Osteoblast (primary cell): ENCODE measurements around the gene MAMDC4. TPM values are rescaled to one million over a fixed set of nuclear protein-coding genes. Genes with fewer than 3 reads are reported as not detected.

ENCODE experiments used
- DNase-seq: peaks from one replicate; pipeline ENCODE4 v3.0.0; 2011; ENCODE audit warnings: low spot score, mixed read lengths; ENCODE audit not compliant: insufficient read length; ENCODE audit errors: missing footprints
- H2AFZ ChIP-seq: 2 replicates; pipeline ENCODE4 v1.6.0; 2011; ENCODE audit warnings: mild to moderate bottlenecking, low read length
- H3K27ac ChIP-seq: 2 replicates; pipeline ENCODE4 v1.5.1; 2011; ENCODE audit warnings: mild to moderate bottlenecking, low read depth, low read length, moderate library complexity
- H3K27me3 ChIP-seq: 2 replicates; pipeline ENCODE4 v1.6.0; 2012; ENCODE audit warnings: mild to moderate bottlenecking, control low read depth, inconsistent platforms, low read length, moderate library complexity; ENCODE audit not compliant: insufficient read depth
- H3K36me3 ChIP-seq: 2 replicates; pipeline ENCODE4 v1.5.1; 2011; ENCODE audit warnings: mild to moderate bottlenecking, low read length, control low read depth, moderate library complexity; ENCODE audit not compliant: insufficient read depth
- H3K4me1 ChIP-seq: 2 replicates; pipeline ENCODE4 v1.5.1; 2011; ENCODE audit warnings: mild to moderate bottlenecking, low read length, control low read depth, moderate library complexity; ENCODE audit not compliant: insufficient read depth
- H3K4me2 ChIP-seq: 2 replicates; pipeline ENCODE4 v1.6.0; 2011; ENCODE audit warnings: mild to moderate bottlenecking, low read length; ENCODE audit not compliant: insufficient read depth
- H3K4me3 ChIP-seq: fragments of 200-600 bp; sonication (generic); 3 replicates; pipeline ENCODE4 v1.5.1; 2012; ENCODE audit warnings: mild to moderate bottlenecking, low read length, inconsistent platforms; ENCODE audit not compliant: insufficient read depth
- H3K79me2 ChIP-seq: 2 replicates; pipeline ENCODE4 v1.6.0; 2012; ENCODE audit warnings: mild to moderate bottlenecking, low read length, control low read depth, inconsistent platforms; ENCODE audit not compliant: insufficient read depth
- H3K9me3 ChIP-seq: 2 replicates; pipeline ENCODE4 v1.5.1; 2011; ENCODE audit warnings: low read depth, low read length, control low read depth
- H4K20me1 ChIP-seq: 2 replicates; pipeline ENCODE4 v1.6.0; 2012; ENCODE audit warnings: mild to moderate bottlenecking, low read length, control low read depth; ENCODE audit not compliant: insufficient read depth
- CTCF ChIP-seq: IDR thresholded peaks from 2 replicates; pipeline ENCODE4 v1.5.1; 2011; ENCODE audit warnings: mild to moderate bottlenecking, low read depth, low read length, moderate library complexity; ENCODE audit errors: extremely low read depth
- total RNA-seq: library from RNA; depleted of rRNA; stranded (reverse); fragments of >200 nt; gene quantifications from 2 replicates; pipeline ENCODE4 v1.2.3, GENCODE V29; 2012

Gene MAMDC4
- total RNA-seq, 1 donor: 1.4 TPM

- no peak overlapping the region for H2AFZ ChIP-seq
- H3K27ac ChIP-seq: no peak overlapping the region
- no peaks in the 10 kb centered on the region for H3K9me3 ChIP-seq
- H4K20me1 ChIP-seq: peaks cover 8% of the 10 kb centered on the region
- peaks cover 13% of the 10 kb centered on the region for H3K4me1 ChIP-seq
- peaks cover 7% of the 10 kb centered on the region for H3K79me2 ChIP-seq
- TF ChIP-seq CTCF: no peak
- peaks cover 15% of the 10 kb centered on the region for H3K36me3 ChIP-seq
- no peak overlapping the region for H3K4me3 ChIP-seq
- peak overlapping the region; percentile 96 for H3K4me2 ChIP-seq
- peaks cover 5% of the 10 kb centered on the region for H3K27me3 ChIP-seq
- no peak for DNase-seq
These were observed 1.0 kb upstream of the MAMDC4 start for GRCh38 chr9:136850866-136851775.

- no peak overlapping the region for H3K27ac ChIP-seq
- peak; percentile 75 for DNase-seq
- H3K4me2 ChIP-seq: no peak overlapping the region
- no peak overlapping the region for H3K4me3 ChIP-seq
- no peak for TF ChIP-seq CTCF
- H4K20me1 ChIP-seq: peaks cover 12% of the 10 kb centered on the region
- no peak overlapping the region for H2AFZ ChIP-seq
- peaks cover 15% of the 10 kb centered on the region for H3K36me3 ChIP-seq
- peaks cover 12% of the 10 kb centered on the region for H3K4me1 ChIP-seq
- H3K27me3 ChIP-seq: no peaks in the 10 kb centered on the region
- H3K79me2 ChIP-seq: peaks cover 7% of the 10 kb centered on the region
- H3K9me3 ChIP-seq: no peaks in the 10 kb centered on the region
These were observed 784 bp downstream of the MAMDC4 start for GRCh38 chr9:136852664-136853595.

GRCh38 chr9:136853596-136854112 is 1.5 kb downstream of the MAMDC4 start:
- Histone ChIP-seq H3K27ac (no peak overlapping the region), H3K9me3 (no peaks in the 10 kb centered on the region), H3K79me2 (peaks cover 7% of the 10 kb centered on the region), H2AFZ (no peak overlapping the region), H4K20me1 (peaks cover 12% of the 10 kb centered on the region), H3K4me3 (no peak overlapping the region), H3K4me1 (peaks cover 9% of the 10 kb centered on the region), H3K36me3 (peaks cover 15% of the 10 kb centered on the region), H3K27me3 (no peaks in the 10 kb centered on the region), H3K4me2 (no peak overlapping the region)
- no peak for TF ChIP-seq CTCF
- peak; percentile 85 for DNase-seq
